GM13976 (cell line): ENCODE data around the gene MRPL16.
"Not testable (repeated sequence)": the region's sequence is repeated elsewhere in the genome, so short reads cannot be mapped to it uniquely, and the experiment has no call there.

Experiments
- DNase-seq: peaks from one replicate; pipeline ENCODE4 v3.0.0; 2012; ENCODE audit warnings: low spot score
- CTCF ChIP-seq: IDR thresholded peaks from 2 replicates; pipeline ENCODE4 v1.5.1; 2012; ENCODE audit warnings: borderline replicate concordance, mild to moderate bottlenecking; ENCODE audit not compliant: insufficient read depth; ENCODE audit errors: extremely low read depth, missing control alignments, control extremely low read depth
- in situ Hi-C: fragments of 300-500 bp; cut with MboI; formaldehyde crosslinking; loops from one replicate; pipeline ENCODE4 v1.12.0; 2022; ENCODE audit warnings: low sequenced_read_pairs, mixed read lengths, inconsistent platforms; ENCODE audit not compliant: unreplicated experiment

The MRPL16 gene

GRCh38 chr11:59787255-59787588, 23.4 kb downstream of the MRPL16 start:
- no peak for TF ChIP-seq CTCF
- no peak for DNase-seq
- in situ Hi-C loops, result no loop called here

GRCh38 chr11:59785818-59786217, 24.8 kb downstream of the MRPL16 start:
- no peak for TF ChIP-seq CTCF
- in situ Hi-C loops, result no loop called here
- no peak for DNase-seq

GRCh38 chr11:59784441-59784840, 26.1 kb downstream of the MRPL16 start:
- in situ Hi-C loops, DNase-seq: not testable (repeated sequence)

GRCh38 chr11:59783632-59784090, 26.9 kb downstream of the MRPL16 start:
- in situ Hi-C loops, result no loop called here
- DNase-seq, result no peak
- TF ChIP-seq CTCF, result no peak

GRCh38 chr11:59782080-59782479, 28.5 kb downstream of the MRPL16 start:
- DNase-seq, result no peak
- in situ Hi-C loops, result no loop called here
- no peak for TF ChIP-seq CTCF

GRCh38 chr11:59779487-59779886, 31.1 kb downstream of the MRPL16 start:
- in situ Hi-C loops, result no loop called here
- DNase-seq, result no peak
- TF ChIP-seq CTCF, result no peak

GRCh38 chr11:59778122-59778521, 32.5 kb downstream of the MRPL16 start:
- no peak for DNase-seq
- no peak for TF ChIP-seq CTCF
- in situ Hi-C loops, result no loop called here

GRCh38 chr11:59777104-59777503, 33.5 kb downstream of the MRPL16 start:
- in situ Hi-C loops, result no loop called here
- no peak for DNase-seq
- TF ChIP-seq CTCF, result no peak
